GM21526 (cell line): ENCODE data around the gene TMIGD3.
A peak's percentile ranks its signal among the peaks of the same experiment; 100 is the strongest.

Experiments
- ATAC-seq: cut with Tn5 transposase; IDR thresholded peaks from one replicate; pipeline ENCODE4 v1.9.1; 2021; ENCODE audit warnings: moderate library complexity; ENCODE audit not compliant: unreplicated experiment, low FRiP score

TMIGD3 gene

DNA sequence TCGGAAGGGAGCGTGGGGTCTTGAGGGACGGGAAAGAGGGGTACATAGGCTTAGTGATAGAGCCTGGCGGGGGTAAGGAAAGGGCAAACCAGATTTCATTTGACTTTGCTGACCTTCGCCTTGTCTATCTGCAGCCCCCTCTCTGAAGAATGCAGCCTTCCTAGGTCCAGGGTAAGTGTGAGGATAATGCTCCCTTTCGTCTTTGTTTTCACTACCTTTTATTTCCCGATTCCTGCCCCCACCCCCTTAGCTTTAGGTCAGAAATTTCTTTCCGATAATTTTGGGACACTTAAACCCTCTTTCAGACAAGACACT, 53.8 kb downstream of the TMIGD3 start:
- ATAC-seq = no peak

DNA sequence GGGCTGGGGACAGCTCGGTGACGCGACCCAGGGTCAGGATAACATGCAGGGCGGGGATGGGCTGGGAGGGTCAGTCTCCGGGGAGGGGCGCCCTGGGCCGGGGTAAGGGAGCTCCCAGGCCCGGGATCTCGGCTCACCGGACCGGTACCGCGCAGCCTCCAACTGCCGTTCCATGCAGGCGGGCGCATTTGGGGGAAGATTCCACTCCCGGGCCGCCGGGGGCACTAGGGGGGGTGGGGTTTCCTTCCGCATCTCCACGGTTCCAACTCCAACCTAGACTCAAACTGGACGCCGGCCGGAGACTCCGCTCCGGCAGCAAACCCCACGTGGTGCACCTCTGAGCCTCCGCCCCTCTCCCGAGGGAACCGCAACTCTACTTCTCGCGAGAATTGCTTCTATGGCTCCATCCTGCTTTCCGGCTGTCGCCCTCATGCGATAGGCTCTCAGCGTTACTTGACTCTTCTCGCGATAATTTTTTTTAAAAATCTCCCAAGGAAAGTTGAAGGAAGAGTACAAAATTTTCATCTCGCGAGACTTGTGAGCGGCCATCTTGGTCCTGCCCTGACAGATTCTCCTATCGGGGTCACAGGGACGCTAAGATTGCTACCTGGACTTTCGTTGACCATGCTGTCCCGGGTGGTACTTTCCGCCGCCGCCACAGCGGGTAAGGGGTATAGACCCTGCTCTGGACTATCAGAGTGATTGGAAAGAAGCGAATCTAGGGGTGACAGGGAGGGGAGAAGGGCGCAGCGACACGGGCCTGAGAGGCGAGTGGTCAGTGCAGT, 54.3 kb downstream of the TMIGD3 start, which contains the start of the genes ATP5PB and WDR77:
ATP5PB (plus strand) TSS at position 547 of the 785 bp plus-strand sequence; CDS start at position 625, 78 bp downstream.
WDR77 (minus strand) TSS at position 339 of the 785 bp plus-strand sequence; CDS start at position 252, 87 bp downstream.
- ATAC-seq = peak; percentile 84

DNA sequence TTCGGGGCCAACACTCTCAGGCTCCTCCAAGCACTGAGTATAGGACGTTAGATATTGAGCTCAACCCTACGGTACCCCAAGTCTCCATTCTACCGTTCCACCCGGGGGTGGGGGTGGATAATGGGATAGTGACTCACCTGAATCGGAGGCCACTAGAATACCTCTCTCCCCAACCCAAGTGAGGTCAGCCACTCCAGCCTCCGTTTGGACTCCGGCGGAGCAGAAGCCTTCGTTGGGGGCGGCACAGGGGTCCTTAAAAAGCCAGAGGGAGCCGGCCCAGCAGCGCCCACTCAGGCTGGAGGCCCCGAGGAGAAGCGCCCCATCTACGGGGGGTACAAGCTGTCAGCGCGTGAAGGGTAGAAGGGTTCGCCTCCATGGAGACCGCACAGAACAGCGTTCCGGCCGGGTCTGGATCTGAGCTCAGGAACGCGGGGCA, 54.9 kb downstream of the TMIGD3 start:
- ATAC-seq = peak; percentile 30

DNA sequence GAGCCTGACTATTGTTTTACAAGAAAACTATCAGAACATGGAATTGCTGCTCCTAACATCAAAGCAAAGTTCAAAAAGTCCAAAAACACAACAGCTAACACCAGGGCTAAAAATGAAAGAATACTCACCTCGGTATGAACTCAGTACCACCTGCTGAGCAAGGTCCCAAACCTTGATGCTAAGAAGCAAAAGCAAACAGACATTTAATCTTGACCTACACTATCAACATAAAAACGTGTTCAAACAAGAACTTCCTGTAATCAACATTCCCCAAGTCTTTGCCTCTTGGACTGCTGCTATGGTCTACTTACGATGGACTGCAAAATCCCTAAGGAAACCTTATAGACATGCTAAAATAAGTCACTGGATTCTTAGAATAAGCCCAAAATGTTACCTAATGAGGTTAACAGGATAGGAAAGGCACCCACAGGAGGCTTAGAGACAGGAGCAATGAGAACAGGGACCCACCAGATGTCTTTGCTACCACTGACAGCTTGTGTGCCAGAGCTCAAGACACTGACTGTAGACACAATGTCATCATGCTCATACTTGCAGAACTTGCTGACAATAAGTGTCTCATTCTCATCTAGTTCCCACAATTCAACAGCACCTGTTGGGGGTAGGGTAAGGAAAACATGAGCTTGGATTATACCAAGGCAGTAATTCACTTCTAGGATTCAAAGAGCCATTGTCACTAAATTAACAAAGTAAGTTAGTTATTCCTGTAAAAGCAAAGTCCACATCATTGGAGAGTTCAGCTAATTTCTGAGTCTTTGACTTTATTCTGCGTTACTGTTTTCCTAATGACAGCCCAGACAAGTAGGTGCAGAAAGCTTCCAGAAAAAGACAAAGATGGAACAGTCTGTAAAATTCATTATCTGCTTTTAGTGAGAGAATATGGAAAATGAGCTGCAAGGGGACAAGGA, 56.2 kb downstream of the TMIGD3 start:
- ATAC-seq = no peak

DNA sequence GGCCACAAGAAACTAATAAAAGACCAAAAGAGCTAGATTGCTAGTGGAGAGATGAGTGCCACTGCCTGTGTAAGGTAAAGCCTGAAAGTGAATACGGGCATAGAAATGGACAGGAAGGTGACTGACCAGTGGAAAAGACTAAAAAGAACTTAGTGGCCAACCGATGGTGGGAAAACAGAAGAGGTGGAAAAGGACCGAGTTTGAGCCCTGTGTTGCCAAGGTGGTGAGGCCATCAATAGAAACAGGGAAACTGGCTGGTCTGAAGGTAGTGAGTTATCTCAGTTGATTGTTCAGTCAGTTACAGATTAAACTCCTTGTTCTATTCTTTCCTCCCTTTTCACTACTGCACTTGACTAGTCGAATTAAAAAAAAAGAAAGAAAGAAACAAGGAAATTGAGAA, 56.9 kb downstream of the TMIGD3 start:
- ATAC-seq = no peak

DNA sequence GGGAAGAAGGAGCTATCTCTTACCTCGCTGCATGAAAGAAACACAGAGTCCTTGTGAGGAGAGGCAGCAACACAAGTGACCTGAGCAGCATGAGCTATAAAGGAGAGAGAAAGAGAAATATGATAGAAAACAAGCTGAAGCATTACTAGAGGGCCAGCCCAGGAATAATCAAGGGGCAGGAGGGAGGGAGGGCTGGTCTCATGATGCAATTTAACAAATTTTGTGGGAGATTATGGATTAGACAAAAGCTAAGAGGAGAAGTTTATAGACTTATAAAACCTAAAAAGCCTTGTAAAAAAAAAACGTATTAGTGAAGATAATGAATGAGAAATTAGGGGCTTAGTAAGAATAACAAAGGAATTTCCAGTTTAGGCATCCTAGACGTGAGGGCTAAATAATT, 59.4 kb downstream of the TMIGD3 start:
- no peak for ATAC-seq

DNA sequence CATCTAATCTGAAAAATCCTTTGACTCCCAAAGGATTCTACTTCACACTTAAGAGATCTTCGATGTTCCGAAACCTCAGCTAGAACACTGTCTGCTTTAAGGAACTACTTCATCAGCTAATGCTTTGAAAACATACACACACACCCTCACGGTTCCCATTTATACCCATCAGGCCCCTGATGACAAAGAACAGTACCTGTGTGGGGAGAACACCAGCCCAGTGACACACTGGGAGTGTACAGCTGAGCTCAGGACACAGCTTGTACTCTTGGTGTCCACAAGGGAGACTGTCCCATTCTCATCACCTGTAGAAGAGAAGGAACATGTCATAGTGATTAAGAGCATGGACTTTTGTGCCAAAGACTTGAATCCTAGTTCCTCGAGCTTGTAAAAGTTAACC, 61.0 kb downstream of the TMIGD3 start:
- ATAC-seq = no peak

DNA sequence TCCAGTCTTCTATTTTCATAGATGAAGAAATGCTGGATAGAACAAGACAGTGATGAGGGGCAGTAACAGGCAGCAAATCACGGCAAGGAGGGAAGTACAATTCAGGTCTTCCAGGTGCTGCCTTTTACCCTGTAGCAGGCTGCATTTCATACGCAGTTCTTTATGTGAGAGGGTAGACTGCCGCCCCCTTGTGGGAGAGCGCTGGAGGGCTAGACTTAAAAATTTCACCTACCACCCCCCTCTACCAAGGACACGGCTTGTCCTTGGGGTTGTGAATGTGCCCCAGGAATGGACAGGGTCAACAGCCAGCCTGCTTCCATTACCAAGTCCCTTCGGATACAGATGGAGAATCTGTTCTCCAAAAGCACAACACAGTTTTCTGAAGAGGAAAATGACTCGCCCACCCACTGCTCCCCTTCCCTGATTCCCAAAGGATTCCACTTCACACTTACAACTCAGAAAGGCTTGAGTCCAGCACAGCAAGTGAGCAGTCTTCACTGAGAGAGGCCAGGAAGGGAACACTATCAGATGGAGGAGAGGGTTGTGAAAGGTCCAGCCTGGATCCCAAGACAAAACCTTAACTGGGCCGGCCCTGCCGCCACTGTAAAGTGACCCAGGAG, 61.8 kb downstream of the TMIGD3 start:
- no peak for ATAC-seq

DNA sequence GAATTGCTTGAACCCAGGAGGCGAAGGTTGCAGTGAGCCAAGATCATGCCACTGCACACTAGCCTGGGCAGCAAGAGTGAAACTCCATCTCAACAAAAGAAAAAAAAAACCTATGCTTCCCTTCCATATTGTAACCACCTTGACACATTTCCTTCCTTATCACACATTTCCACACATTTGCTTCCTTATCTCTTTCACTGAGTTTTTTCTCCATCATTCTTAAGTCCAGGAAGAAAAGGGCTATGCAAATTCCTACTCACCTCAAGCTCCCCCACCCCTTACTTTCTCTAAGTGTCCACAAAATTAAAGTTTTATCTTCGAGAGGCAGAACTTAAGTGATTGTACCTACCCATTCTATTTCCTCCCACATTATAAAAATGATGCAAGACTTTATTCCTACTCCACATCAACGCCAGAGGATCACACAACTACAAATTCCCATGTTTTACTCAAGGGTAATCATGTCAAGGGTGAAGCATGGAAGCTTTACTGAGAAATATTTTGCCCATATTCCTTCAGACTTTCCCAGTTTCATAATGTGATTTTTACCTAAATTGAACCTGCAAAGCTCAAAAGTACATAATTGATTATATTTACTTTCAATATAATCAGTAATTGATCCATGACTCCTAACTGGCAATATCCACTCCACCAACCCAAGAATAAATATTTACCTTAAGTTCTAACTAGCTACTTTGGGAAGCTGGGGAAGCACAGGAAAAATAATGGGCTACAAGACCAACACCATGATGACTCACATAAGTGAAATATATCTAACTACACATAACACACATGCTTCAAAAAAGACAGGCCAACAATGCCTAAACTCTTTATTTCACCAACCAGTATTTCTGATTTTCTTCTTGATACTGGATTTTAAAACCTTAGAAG, 63.7 kb downstream of the TMIGD3 start:
- ATAC-seq = no peak

DNA sequence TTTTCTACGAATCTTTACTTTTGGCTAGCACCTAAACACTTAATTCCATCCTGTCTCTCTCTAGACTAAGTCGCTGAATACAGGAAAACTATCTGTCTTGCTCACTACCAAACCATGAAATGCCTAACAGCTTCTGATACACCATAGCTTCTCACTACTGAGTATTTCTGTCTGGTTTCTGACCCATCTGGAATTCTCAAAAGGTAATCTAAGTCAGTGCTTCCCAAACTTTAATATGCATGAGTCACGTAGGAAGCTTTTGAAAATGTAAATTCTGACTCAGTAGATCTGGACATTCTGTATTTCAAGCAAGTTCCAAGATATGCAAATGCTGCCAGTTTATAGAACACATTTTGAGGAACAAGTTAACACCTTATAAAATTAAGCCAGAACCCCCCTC, 66.7 kb downstream of the TMIGD3 start:
- ATAC-seq = no peak
